Measurements from ENCODE around the gene FBN2.

- no peak for TF ChIP-seq SNRNP70 (optimal IDR thresholded peaks at IDR 0.05; ENCODE audit: low read depth, low read length)
- no peak for TF ChIP-seq CTCF (IDR thresholded peaks at IDR 0.05 in 2 of 3, conservative IDR thresholded peaks at IDR 0.05 in 1 of 3; ENCODE audit: insufficient read depth in 2 of 3, low read depth in 1 of 3, low read length in 3 of 3)
- TF ChIP-seq CEBPB (tag; IDR thresholded peaks at IDR 0.05) = no peak
- TF ChIP-seq RFX5 (IDR thresholded peaks at IDR 0.05; ENCODE audit: low read depth, low read length) = no peak
- TF ChIP-seq HES1 (IDR thresholded peaks at IDR 0.05; ENCODE audit: low read depth) = no peak
- no peak for TF ChIP-seq ZMIZ1 (IDR thresholded peaks at IDR 0.05; ENCODE audit: low read depth in 2 of 2, low read length in 2 of 2)
- TF ChIP-seq TGIF2 (CRISPR knock-in tag; IDR thresholded peaks at IDR 0.05) = no peak
- TF ChIP-seq SPI1 (IDR thresholded peaks at IDR 0.05; ENCODE audit: borderline replicate concordance, low read depth, low read length) = no peak
Observed at GRCh38 chr5:128318691-128319090, 219.4 kb downstream of the FBN2 start.
